Activated CD4-positive, alpha-beta memory T cell treated with anti-CD3 and anti-CD28 coated beads for 36 hours (primary cell): ENCODE measurements around the gene TNNC2. TPM values are rescaled to one million over a fixed set of nuclear protein-coding genes. Genes with fewer than 3 reads are reported as not detected.

Source experiments
- CTCF ChIA-PET: fragments of 350-600 bp; sonication (Branson Sonifier 250); formaldehyde crosslinking; loops from one replicate; lab custom pipeline; 2021; ENCODE audit warnings: antibody characterized with exemption, inconsistent platforms; lab: Charles Lee
- POLR2A ChIA-PET: fragments of 350-600 bp; sonication (Branson Sonifier 250); formaldehyde crosslinking; loops from one replicate; lab custom pipeline; 2021; ENCODE audit warnings: antibody characterized with exemption; lab: Charles Lee
- DNase-seq: peaks from one replicate; pipeline ENCODE4 v3.0.0-alpha.2; 2020
- H3K27ac Mint-ChIP-seq: one replicate; pipeline ENCODE4 v1.8.0; 2021; ENCODE audit warnings: mixed read lengths
- H3K27me3 Mint-ChIP-seq: one replicate; pipeline ENCODE4 v1.8.0; 2021; ENCODE audit warnings: mixed read lengths
- H3K36me3 Mint-ChIP-seq: one replicate; pipeline ENCODE4 v1.8.0; 2021; ENCODE audit warnings: mixed read lengths
- H3K4me1 Mint-ChIP-seq: one replicate; pipeline ENCODE4 v1.8.0; 2021; ENCODE audit warnings: low read depth, mixed read lengths
- H3K4me3 Mint-ChIP-seq: one replicate; pipeline ENCODE4 v1.8.0; 2021; ENCODE audit warnings: mild to moderate bottlenecking, mixed read lengths
- H3K9me3 Mint-ChIP-seq: one replicate; pipeline ENCODE4 v1.8.0; 2021; ENCODE audit warnings: mixed read lengths
- intact Hi-C: fragments of 100-400 bp; cut with micrococcal nuclease; formaldehyde crosslinking; loops from one replicate; pipeline ENCODE4 v1.15.1; 2023
- total RNA-seq, 2 experiments: library from RNA; stranded (reverse); gene quantifications; one replicate each; pipeline ENCODE4 v1.2.3, GENCODE V29; 2021

TNNC2 gene
- total RNA-seq, 2 experiments from 2014 or later, result not detected

GRCh38 chr20:45774945-45775344, 52.2 kb downstream of the TNNC2 start:
- POLR2A ChIA-PET, result no interaction called here
- no peaks in the 10 kb centered on the region for H3K36me3 Mint-ChIP-seq
- intact Hi-C loops, result loop anchor here (5.0 kb wide), 1 partner anchor 458 kb away; no protein-coding TSS in a partner anchor
- H3K27ac Mint-ChIP-seq, result no peak overlapping the region
- H3K9me3 Mint-ChIP-seq, result no peaks in the 10 kb centered on the region
- no peak for DNase-seq
- no peak overlapping the region for H3K4me3 Mint-ChIP-seq
- peaks cover 5% of the 10 kb centered on the region for H3K4me1 Mint-ChIP-seq
- peaks cover 3% of the 10 kb centered on the region for H3K27me3 Mint-ChIP-seq
- CTCF ChIA-PET, result interaction anchor here (1.2 kb wide), 2 partner anchors 145 to 325 kb away, joined by 3 to 5 read pairs; partner anchors contain the start of gene WFDC10A

Other genes with a start within 250 kb of the TNNC2 start
- gene WFDC8, start 248.0 kb downstream of the TNNC2 start, total RNA-seq, result not detected
- not detected for gene WFDC10A, start 197.6 kb downstream of the TNNC2 start, total RNA-seq
- gene WFDC9, start 196.0 kb downstream of the TNNC2 start, total RNA-seq, result not detected
- not detected for gene WFDC11, start 157.1 kb downstream of the TNNC2 start, total RNA-seq
- not detected for gene WFDC13, start 125.3 kb downstream of the TNNC2 start, total RNA-seq
- gene WFDC10B, start 122.3 kb downstream of the TNNC2 start, total RNA-seq, result not detected
- not detected for gene SPINT4, start 105.0 kb downstream of the TNNC2 start, total RNA-seq
- gene WFDC3, start 35.4 kb downstream of the TNNC2 start, total RNA-seq, result not detected
- gene DNTTIP1, start 35.4 kb downstream of the TNNC2 start, total RNA-seq, result 10 to 100 TPM; 24.9 to 27.0 TPM
- gene UBE2C, start 14.7 kb downstream of the TNNC2 start, total RNA-seq, result 100 to 1,000 TPM; 192 to 196 TPM
- gene SNX21, start 6.5 kb upstream of the TNNC2 start, total RNA-seq, result 1 to 10 TPM; 1.8 to 2.2 TPM
- 10 to 100 TPM; 25.5 to 29.0 TPM for gene ACOT8, start 30.1 kb upstream of the TNNC2 start, total RNA-seq
- gene ZSWIM3, start 30.3 kb upstream of the TNNC2 start, total RNA-seq, result 1 to 10 TPM; 4.7 TPM
- gene ZSWIM1, start 53.9 kb upstream of the TNNC2 start, total RNA-seq, result 1 to 10 TPM; 7.7 to 8.1 TPM
- under 1 TPM; 0.50 to 0.63 TPM for gene SPATA25, start 60.3 kb upstream of the TNNC2 start, total RNA-seq
- gene NEURL2, start 63.9 kb upstream of the TNNC2 start, total RNA-seq, result 1 to 10 TPM; 2.3 to 2.5 TPM
- 10 to 100 TPM; 49.8 to 54.8 TPM for gene CTSA, start 64.0 kb upstream of the TNNC2 start, total RNA-seq
- 1 to 10 TPM; 9.4 to 9.5 TPM for gene PLTP, start 84.8 kb upstream of the TNNC2 start, total RNA-seq
- 10 to 100 TPM; 29.9 to 33.0 TPM for gene PCIF1, start 107.4 kb upstream of the TNNC2 start, total RNA-seq
- gene ZNF335, start 144.9 kb upstream of the TNNC2 start, total RNA-seq, result 10 to 100 TPM; 24.1 to 26.0 TPM
- under 1 TPM; 0.10 to 0.12 TPM for gene MMP9, start 181.6 kb upstream of the TNNC2 start, total RNA-seq
- gene SLC12A5, start 201.9 kb upstream of the TNNC2 start, total RNA-seq, result under 1 TPM in 1 of 2 experiments, not detected in 1; 0.97 TPM